NCI-H1930 (cell line): ENCODE data around the gene AMER1.

Experiments
- DNase-seq, 2 experiments: peaks; one replicate each; lab custom pipeline; 2025; lab: John Stamatoyannopoulos, UW

The AMER1 gene

DNA sequence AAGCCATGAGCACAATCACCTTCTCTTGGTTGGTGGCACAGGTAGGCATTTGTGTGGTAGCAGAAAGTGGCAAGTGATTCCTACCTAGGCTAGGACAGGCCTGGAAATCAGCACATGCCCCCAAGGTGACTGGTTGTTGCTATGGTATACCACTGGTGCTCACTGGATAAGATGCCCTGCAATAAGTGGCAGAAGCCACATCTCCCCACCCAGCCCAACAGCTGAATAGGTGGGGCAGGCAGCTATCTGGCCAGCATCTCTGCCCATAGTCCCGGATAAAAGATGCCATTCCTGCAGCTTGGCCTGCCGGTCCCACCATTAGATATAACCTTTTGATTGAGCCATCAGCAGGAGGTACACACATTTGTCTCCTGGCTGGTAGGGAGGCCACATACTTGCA, 21.1 kb downstream of the AMER1 start:
- DNase-seq, result no peak

DNA sequence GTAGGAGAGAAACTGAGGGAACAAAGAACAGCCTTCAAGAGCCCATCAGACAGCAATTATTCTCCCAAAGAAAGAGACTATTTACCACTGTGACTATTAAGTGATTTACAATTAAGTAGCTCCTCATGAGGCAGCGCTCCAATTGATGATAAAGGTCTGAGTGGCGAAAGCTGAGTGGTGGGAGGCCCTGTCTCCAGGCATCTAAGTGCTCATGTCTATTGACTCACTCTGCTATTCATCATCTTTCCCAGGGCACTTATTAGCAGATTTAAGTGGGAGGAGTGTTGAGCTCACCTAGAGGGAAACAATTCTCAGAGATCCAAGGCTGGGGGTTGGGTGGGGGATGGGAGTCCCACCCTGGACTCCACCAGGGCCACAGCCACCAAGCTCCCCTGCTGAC, 23.3 kb downstream of the AMER1 start:
- no peak for DNase-seq

DNA sequence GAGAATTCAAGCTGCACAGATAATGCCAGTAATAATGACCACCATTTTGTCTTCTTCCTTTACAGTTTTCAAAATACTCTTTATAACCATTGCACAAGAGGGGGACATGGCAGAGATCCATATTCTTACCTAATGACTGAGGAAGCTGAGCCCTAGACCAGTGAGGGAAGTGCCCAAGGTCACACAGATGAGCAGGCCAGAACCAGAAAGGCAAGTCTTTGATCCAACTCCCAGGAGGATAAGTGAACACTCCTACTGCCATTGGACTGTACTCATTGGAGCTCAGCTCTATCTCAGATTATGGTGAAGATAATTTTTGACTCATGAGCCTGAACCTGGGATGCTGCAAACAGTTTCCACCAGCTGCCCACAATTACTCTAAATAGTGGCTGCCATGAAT, 28.6 kb downstream of the AMER1 start:
- no peak for DNase-seq

DNA sequence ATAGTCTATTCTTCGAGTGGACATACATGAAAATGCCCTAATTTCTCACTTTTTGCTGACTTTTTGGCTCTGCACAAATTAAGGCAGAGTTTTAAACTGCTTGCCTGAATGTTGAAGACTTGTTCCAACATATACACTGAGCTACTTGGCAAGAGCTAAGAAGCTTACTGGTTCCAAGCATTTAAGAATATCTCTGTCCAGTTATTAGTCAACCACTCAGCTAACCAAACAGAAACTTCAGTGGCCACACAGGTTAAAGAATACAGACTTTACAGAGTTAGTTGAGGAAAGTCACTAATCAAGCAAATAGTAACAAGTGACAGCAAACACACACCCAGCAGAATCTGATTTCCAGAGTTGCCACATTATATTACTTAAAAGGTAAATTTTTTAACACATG, 35.5 kb downstream of the AMER1 start:
- no peak for DNase-seq

DNA sequence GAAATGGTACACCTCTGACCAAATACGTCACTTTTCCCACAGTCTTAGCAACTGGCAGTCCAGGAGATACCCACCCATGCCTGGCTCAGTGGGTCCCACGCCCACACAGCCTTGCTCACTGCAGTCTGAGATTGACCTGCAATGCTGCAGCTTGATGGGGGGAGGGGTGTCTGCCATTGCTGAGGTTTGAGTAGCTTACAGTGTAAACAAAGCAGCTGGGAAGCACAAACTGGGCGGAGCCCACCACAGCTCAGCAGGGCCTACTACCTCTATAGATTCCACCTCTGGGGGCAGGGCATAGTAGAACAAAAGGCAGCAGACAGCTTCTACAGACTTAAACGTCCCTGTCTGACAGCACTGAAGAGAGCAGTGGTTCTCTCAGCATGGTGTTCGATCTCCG, 52.7 kb downstream of the AMER1 start:
- no peak for DNase-seq

DNA sequence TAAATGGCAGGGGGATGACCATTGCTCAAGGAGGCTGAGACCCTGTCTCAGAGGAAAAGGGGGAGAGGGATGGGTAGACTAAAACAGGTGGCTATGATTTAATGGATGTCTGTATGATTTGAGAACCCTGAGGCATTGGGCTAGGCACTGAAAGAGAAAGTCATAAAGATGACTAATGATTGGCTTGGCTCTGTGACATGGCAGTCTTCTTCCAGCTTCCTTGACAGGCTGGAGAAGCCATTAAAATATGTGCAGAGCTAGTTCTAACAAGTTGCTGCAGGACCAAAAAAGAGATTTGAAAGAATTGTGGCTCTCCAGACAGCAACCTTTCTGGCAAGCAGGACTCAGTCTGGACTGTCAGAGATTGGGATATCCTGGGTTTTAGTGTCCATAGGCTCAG, 53.6 kb downstream of the AMER1 start:
- DNase-seq, result no peak

DNA sequence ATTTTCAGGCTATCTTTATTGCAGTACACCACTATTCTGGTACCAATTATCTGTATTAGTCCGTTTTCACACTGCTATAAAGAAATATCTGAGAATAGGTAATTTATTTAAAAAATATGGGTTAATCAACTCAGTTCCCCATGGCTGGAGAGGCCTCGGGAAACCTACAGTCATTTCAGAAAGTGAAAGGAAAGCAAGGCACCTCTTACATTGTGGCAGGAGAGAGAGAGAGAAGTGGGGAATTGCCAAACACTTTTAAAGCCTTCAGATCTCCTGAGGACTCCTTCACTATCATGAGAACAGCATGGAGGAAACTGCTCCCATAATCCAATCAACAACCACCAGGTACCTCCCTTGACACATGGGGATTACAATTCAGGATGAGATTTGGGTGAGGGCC, 54.7 kb downstream of the AMER1 start:
- no peak for DNase-seq
